Aorta (tissue), 5 donors: Measurements from ENCODE around the gene SHANK2. TPM values are rescaled to one million over a fixed set of nuclear protein-coding genes. Genes with fewer than 3 reads are reported as not detected.
"Not testable (repeated sequence)": the region's sequence is repeated elsewhere in the genome, so short reads cannot be mapped to it uniquely, and the experiment has no call there.

Experiments
- ATAC-seq: fragments of 200-7000 bp; cut with Tn5 transposase; one replicate; pipeline ENCODE4 v1.9.1; 2022; ENCODE audit warnings: moderate library complexity; ENCODE audit not compliant: low FRiP score
- DNase-seq, 2 donors: peaks; one replicate each; pipeline ENCODE4 v3.0.0-alpha.2; 2020
- H3K27ac ChIP-seq, 2 donors: one replicate each; pipeline ENCODE4 v1.5.1; 2013; ENCODE audit warnings: low read length in 2 of 2, mild to moderate bottlenecking in 2 of 2, moderate library complexity in 2 of 2, control low read depth in 1 of 2, inconsistent platforms in 1 of 2, low read depth in 1 of 2
- H3K27me3 ChIP-seq, 2 donors: one replicate each; pipeline ENCODE4 v1.6.1; 2013; ENCODE audit warnings: control low read depth in 1 of 2, low read length in 1 of 2, mild to moderate bottlenecking in 1 of 2, moderate library complexity in 1 of 2; ENCODE audit not compliant: insufficient read depth in 2 of 2, control insufficient read depth in 1 of 2
- H3K36me3 ChIP-seq, 2 donors: one replicate each; pipeline ENCODE4 v1.6.1; 2013; ENCODE audit warnings: control low read depth in 1 of 2, low read length in 1 of 2, mild to moderate bottlenecking in 1 of 2; ENCODE audit not compliant: insufficient read depth in 2 of 2, control insufficient read depth in 1 of 2
- H3K4me1 ChIP-seq, 2 donors: one replicate each; pipeline ENCODE4 v1.6.1; 2013; ENCODE audit warnings: low read length in 2 of 2, control low read depth in 1 of 2, mild to moderate bottlenecking in 1 of 2, moderate library complexity in 1 of 2; ENCODE audit not compliant: insufficient read depth in 2 of 2, control insufficient read depth in 1 of 2
- H3K4me3 ChIP-seq, 2 donors: one replicate each; pipeline ENCODE4 v1.5.1; 2013; ENCODE audit warnings: low read length in 2 of 2, control low read depth in 1 of 2, mild to moderate bottlenecking in 1 of 2
- H3K9me3 ChIP-seq: one replicate; pipeline ENCODE4 v1.6.1; 2013; ENCODE audit warnings: mild to moderate bottlenecking, low read length; ENCODE audit not compliant: control insufficient read depth
- WGBS, 2 donors: extraction: QIAGEN DNeasy Blood & Tissue Kit; methylation state at CpG; one replicate each; pipeline ENCODE4 v1.1.7; 2013; 5-methylcytosine and 5-hydroxymethylcytosine counted together
- intact Hi-C, 2 donors: fragments of 100-400 bp; cut with DNase I; formaldehyde crosslinking; loops; one replicate each; pipeline versions ENCODE4 v1.14.2 to v1.15.0; 2022
- polyA plus RNA-seq, 2 donors: library from polyadenylated mRNA; stranded (reverse); fragments of 200-250 nt; gene quantifications; one replicate each; pipeline ENCODE4 v1.2.3, GENCODE V29; 2013
- total RNA-seq, 2 donors: library from RNA; stranded (reverse); fragmentation: NEBNext Ultra II Directional; extraction: Animal tissue kit (Norgen Biotek cat#: 25700); gene quantifications; one replicate each; pipeline ENCODE4 v1.2.1, GENCODE V29; 2021
- donor health status: healthy with polysubstance abuse.
- donor health status: Bipolar disorder and iron deficiency.
- donor health status: DM: no; HTN: no; CAD: no.
- donor health status: DM: no; HTN: no; CAD: no.
- donor health status: DM: yes; HTN: yes; CAD: no.

The SHANK2 gene
- total and polyA plus RNA-seq, 4 donors = 0.16 to 4.8 (median 0.93) TPM; not detected in 1

DNA sequence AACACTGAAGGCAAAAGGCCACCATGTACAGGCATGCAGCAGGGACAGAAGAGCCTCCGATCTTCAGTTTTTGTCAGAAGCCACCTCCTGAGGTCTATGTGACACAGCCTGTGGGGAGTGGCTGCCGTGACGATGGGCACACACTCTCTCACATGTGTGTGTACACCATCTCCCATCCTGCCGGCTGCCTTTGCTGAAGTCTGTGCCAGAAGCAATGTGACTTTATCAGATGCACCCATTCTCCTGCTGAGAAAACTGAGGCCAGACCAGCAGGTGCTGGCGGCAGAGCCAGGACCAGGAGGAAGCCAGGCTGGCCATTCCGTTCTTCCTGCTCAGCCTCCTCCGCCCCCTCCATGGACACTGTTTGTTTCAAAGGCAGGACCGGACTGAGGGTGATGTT lies 16.7 kb downstream of the SHANK2 start:
- Histone ChIP-seq H3K4me3 (no peak overlapping the region), H3K27me3 (no peaks in the 10 kb centered on the region), H3K4me1 (no peaks in the 10 kb centered on the region), H3K36me3 (no peaks in the 10 kb centered on the region), H3K27ac (no peak overlapping the region), H3K9me3 (no peaks in the 10 kb centered on the region)
- WGBS, 2 donors = 78 to 87% methylated on average over 8 of the region's 8 CpGs
- no peak for ATAC-seq
- peak in 1 of 2 donors; percentile 62 for DNase-seq
- intact Hi-C loops = no loop called here

GRCh38 chr11:71233896-71234852 lies 18.2 kb downstream of the SHANK2 start:
- 77 to 83% methylated on average over 22 of the region's 22 CpGs for WGBS, 2 donors
- H3K27ac ChIP-seq, ATAC-seq, H3K27me3 ChIP-seq, H3K36me3 ChIP-seq, intact Hi-C loops, H3K9me3 ChIP-seq, H3K4me3 ChIP-seq, H3K4me1 ChIP-seq: not testable (repeated sequence)
- DNase-seq = peak in 1 of 2 donors; percentile 64

DNA sequence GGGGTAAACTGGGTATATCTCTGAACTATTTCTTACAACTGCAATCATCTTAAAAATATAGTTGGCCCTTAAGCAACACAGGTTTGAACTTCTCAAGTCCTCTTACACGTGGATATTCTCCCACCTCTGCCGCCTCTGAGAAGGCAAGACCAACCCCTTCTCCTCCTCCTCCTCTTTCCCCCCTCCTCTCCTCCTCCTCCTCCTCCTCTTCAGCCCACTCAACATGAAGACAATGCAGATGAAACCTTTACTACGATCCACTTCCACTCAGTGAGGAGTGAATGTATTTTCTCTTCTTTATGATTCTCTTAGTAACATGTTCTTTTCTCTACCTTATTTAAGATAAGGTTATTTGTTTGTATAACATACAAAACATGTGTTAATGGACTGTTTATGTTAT lies 20.0 kb downstream of the SHANK2 start:
- WGBS, 2 donors = 58 to 65% methylated on average over 3 of the region's 3 CpGs
- H3K4me1 ChIP-seq = no peaks in the 10 kb centered on the region
- H3K9me3 ChIP-seq = no peaks in the 10 kb centered on the region
- no peaks in the 10 kb centered on the region for H3K27me3 ChIP-seq
- DNase-seq (no peak), ATAC-seq (no peak)
- intact Hi-C loops = no loop called here
- no peaks in the 10 kb centered on the region for H3K36me3 ChIP-seq
- no peak overlapping the region for H3K4me3 ChIP-seq
- H3K27ac ChIP-seq = no peak overlapping the region

- Histone ChIP-seq H3K36me3 (no peaks in the 10 kb centered on the region), H3K4me3 (no peak overlapping the region), H3K27ac (no peak overlapping the region), H3K27me3 (no peaks in the 10 kb centered on the region), H3K9me3 (peaks cover 2% of the 10 kb centered on the region), H3K4me1 (no peaks in the 10 kb centered on the region)
- 76 to 79% methylated on average over 1 of the region's 1 CpG for WGBS, 2 donors
- DNase-seq (no peak), ATAC-seq (no peak)
- intact Hi-C loops = no loop called here
These were observed 23.4 kb downstream of the SHANK2 start for GRCh38 chr11:71228961-71229360.

DNA sequence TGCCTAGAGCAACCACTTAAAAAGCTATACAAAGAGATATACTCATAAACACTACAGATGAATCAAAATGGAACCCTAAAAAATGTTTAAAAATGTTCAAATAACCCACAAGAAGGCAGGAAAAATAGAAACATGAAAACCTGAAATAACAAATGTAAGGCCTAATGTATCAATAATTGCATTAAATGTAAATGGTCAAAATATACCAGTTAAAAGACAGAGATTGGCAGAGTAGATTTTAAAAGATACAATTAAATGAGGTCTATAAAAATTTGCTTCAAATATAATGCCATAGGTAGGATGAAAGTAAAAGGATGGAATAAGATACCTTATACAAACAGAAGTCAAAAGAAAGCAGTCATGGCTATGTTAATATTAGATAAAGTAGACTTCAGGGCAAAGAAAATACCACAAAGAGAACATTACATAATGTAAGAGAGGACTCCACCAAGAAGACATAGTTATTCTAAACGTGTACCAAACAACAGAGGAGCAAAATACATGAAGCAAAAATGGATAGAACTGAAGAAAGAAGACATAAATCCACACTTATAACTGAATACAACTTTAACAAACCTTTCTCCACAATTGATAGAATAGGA lies 25.2 kb downstream of the SHANK2 start:
- DNase-seq (no peak), ATAC-seq (no peak)
- Histone ChIP-seq H3K36me3 (no peaks in the 10 kb centered on the region), H3K27ac (no peak overlapping the region), H3K9me3 (peaks cover 4% of the 10 kb centered on the region), H3K4me1 (no peaks in the 10 kb centered on the region), H3K27me3 (no peaks in the 10 kb centered on the region), H3K4me3 (no peak overlapping the region)
- WGBS, 2 donors = 38 to 49% methylated on average over 1 of the region's 1 CpG
- intact Hi-C loops = no loop called here

DNA sequence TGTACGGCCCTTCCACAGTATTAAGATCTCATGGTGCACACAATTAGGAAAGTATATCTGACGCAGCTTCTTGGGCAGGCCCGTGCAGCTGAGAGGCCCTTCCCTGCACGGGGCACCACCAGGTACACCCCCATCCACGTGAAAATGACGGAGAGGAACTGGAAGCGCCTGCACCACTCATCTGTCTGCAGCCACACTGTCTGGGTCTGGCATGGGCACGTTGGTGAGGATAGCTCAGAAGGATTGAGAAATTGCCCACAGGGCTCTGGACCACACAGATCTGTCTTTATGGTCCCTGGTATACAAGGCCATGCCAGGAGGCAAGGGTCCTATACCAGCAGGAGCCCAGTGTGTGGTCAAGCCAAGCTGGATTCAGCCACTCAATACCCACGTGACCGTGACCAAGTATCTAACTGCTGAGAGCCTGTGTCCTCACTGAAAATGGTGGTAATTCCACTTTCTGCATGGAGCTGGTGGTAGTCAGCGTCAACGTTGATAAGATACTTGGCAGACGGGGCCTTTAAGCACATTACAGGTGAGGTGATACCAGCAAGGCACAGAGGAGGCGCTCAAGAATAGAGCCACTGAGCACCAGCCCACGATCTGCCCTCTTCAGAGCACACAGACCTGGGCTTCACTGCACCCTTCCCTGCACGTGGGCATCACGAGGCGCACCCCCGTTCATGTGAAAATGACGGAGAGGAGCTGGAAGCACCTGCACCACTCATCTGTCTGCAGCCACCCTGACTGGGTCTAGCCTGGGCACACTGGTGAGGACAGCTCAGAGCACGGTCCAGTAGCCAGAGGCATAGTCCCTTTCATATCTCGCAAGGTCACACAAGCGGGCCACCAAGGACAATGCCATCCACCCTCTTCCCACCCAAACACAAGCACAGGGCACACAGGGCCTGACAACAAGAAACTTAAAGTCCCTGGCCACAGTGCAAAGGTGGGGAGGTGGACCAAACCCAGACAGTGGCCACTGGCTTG lies 28.4 kb downstream of the SHANK2 start:
- Histone ChIP-seq H3K4me1 (no peaks in the 10 kb centered on the region), H3K9me3 (peaks cover 6% of the 10 kb centered on the region), H3K27me3 (no peaks in the 10 kb centered on the region), H3K27ac (no peak overlapping the region), H3K4me3 (no peak overlapping the region), H3K36me3 (no peaks in the 10 kb centered on the region)
- 87 to 92% methylated on average over 23 of the region's 23 CpGs for WGBS, 2 donors
- DNase-seq (peak in 1 of 2 donors; percentile 34), ATAC-seq (peak; percentile 15)
- intact Hi-C loops = no loop called here

GRCh38 chr11:71223081-71223405 lies 29.3 kb downstream of the SHANK2 start:
- WGBS, 2 donors = 92% methylated on average over 11 of the region's 11 CpGs
- no peaks in the 10 kb centered on the region for H3K4me1 ChIP-seq
- H3K9me3 ChIP-seq = peaks cover 8% of the 10 kb centered on the region
- no peak overlapping the region for H3K4me3 ChIP-seq
- ATAC-seq (no peak), DNase-seq (peak in 1 of 2 donors; percentile 52)
- H3K27me3 ChIP-seq = no peaks in the 10 kb centered on the region
- no peaks in the 10 kb centered on the region for H3K36me3 ChIP-seq
- intact Hi-C loops = no loop called here
- no peak overlapping the region for H3K27ac ChIP-seq

GRCh38 chr11:71222318-71223080 lies 29.9 kb downstream of the SHANK2 start:
- intact Hi-C loops = no loop called here
- Histone ChIP-seq H3K36me3 (no peaks in the 10 kb centered on the region), H3K9me3 (peaks cover 8% of the 10 kb centered on the region), H3K4me1 (no peaks in the 10 kb centered on the region), H3K27me3 (no peaks in the 10 kb centered on the region), H3K4me3 (no peak overlapping the region), H3K27ac (no peak overlapping the region)
- no peak for ATAC-seq
- DNase-seq = peak in 1 of 2 donors; percentile 61
- WGBS, 2 donors = 69 to 72% methylated on average over 22 of the region's 22 CpGs
